Mesodermal cell (in vitro differentiated cells): ENCODE data around the gene RGS2.

Experiments
- H3K27ac ChIP-seq: 2 replicates; pipeline ENCODE4 v1.7.0; 2013; ENCODE audit warnings: mild to moderate bottlenecking, low read depth, low read length, moderate library complexity; ENCODE audit not compliant: severe bottlenecking
- H3K36me3 ChIP-seq: 2 replicates; pipeline ENCODE4 v1.7.1; 2013; ENCODE audit warnings: mild to moderate bottlenecking, low read length, moderate library complexity; ENCODE audit not compliant: control insufficient read depth, insufficient read depth
- H3K4me1 ChIP-seq: one replicate; pipeline ENCODE4 v1.7.1; 2013; ENCODE audit warnings: mild to moderate bottlenecking, low read length; ENCODE audit not compliant: insufficient read depth, control insufficient read depth, poor library complexity, severe bottlenecking
- H3K4me3 ChIP-seq: 2 replicates; pipeline ENCODE4 v1.7.0; 2013; ENCODE audit warnings: low read length, control low read depth, mild to moderate bottlenecking; ENCODE audit not compliant: insufficient read depth, poor library complexity, severe bottlenecking; ENCODE audit errors: extremely low read depth
- H3K9me3 ChIP-seq: 2 replicates; pipeline ENCODE4 v1.7.1; 2013; ENCODE audit warnings: mild to moderate bottlenecking, low read length, moderate library complexity; ENCODE audit not compliant: control insufficient read depth
- WGBS, 2 experiments: methylation state at CpG; one replicate each; pipeline ENCODE4 v1.1.5; 2013; ENCODE audit warnings: missing lambda C conversion rate in 2 of 2; ENCODE audit not compliant: insufficient coverage in 2 of 2; 5-methylcytosine and 5-hydroxymethylcytosine counted together

RGS2 gene

DNA sequence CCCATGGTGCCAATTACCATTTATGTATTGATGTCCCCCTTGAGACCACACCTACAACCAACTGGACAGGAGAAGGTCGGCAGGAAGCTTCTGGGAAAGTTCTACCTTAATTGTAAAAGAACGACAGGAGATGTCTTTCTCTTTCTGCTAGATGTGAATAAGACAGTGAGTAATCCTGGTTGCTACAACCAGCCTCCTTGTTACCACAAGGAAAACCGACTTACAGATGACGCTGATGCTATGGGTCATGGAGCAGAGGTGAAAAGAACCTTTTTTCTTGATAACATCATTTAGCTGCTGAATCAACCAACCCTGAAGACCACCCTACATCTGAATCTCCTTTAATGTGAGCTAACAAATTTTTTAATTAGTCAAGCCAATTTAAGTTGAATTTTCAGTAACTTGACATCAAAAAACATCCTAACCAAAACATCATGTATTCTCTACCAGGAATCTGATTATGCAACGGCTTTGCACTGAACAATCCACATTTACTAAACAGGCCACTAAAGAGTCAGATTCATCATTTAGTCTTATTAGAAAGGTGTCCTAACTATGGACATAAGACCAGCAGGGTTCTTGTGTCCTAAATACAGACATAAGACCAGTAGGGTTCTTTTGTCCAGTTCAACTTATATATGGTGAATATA, 23.0 kb downstream of the RGS2 start:
- Histone ChIP-seq H3K4me3 (no peak overlapping the region), H3K27ac (no peak overlapping the region), H3K9me3 (no peaks in the 10 kb centered on the region), H3K36me3 (no peaks in the 10 kb centered on the region), H3K4me1 (peaks cover 7% of the 10 kb centered on the region)
- WGBS, 2 experiments: 100% methylated on average over 1 of the region's 5 CpGs; no CpG with 5 or more reads in 1 of the 2 experiments

DNA sequence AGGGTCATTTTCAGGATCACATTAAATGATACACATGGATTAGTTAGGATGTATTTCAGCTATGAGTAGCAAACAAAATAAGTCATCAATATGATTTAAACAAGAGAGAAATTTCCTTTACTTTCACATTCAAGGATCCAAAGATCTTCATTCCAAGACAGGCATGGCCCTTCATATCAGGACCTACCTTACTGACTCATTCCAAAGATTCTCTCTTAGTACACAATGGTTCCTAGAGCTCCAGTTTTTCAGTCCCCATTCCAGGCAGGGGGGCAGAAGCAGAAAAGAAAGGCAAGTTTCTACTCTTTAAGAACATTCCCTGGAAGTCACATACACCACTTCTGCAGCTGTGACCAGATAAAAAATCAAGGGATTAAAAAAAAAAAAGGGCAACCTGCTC, 23.7 kb downstream of the RGS2 start:
- Histone ChIP-seq H3K4me3 (no peak overlapping the region), H3K36me3 (no peaks in the 10 kb centered on the region), H3K27ac (no peak overlapping the region), H3K9me3 (no peaks in the 10 kb centered on the region), H3K4me1 (peaks cover 4% of the 10 kb centered on the region)

DNA sequence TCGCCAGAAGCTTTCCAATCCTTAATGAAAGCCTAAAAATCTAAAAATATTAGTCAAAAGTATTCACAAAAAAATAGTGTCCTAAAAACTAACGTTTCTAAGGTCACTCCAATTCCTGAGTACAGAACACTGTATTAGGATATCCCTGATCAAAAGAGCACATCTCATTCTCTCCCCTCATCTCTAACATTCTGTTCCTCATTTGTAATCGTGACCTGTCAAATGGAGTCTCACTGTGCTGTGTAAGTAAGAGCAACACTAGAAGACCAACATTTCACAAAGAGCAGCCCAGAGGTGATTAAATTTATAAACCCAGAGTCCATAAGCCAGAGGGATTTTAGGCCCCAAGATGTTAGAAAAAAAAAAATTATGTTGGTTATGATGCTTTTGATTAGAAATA, 26.3 kb downstream of the RGS2 start:
- H3K9me3 ChIP-seq: no peaks in the 10 kb centered on the region
- peaks cover 4% of the 10 kb centered on the region for H3K4me1 ChIP-seq
- no peaks in the 10 kb centered on the region for H3K36me3 ChIP-seq
- WGBS, 2 experiments: 71 to 75% methylated on average over 1 of the region's 3 CpGs
- H3K4me3 ChIP-seq: no peak overlapping the region
- no peak overlapping the region for H3K27ac ChIP-seq

DNA sequence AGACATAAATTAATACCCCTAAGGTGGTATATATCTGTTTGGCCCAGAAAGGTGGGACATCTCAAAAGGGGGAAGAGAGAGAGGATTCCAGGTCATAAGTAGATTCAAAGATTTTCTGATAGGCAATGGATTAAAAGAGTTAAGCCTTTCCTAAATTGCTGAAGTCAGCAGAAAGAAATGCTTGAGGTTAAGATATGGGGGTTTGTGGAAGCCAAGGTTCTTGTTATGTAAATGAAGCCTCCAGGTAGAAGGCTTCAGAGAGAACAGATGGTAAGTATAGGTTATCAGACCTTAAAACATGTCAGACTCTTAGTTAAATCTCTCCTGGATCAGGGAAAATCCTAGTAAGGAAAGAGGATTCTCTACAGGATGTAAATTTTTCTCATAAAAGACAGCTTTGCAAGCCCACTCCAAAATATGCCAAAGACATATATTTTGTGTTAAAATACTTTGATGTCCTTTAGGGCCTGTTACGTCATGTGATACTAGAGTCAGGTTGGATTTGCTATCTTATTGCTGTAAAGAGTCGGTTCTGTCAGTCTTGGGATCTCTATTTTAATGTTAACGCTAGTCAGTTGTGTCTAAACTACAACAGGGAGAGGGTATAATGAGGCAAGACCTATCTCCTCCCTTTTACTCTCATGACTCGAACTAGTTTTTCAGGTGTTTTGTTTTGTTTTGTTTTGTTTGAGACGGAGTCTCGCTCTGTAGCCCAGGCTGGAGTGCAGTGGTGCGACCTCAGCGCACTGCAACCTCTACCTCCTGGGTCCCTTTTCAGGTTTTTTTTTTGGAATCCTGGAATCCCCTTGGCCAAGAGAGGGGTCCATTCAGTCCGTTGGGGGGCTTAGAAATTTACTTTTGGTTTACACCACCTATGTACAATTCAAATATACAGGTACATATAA, 30.6 kb downstream of the RGS2 start:
- Histone ChIP-seq H3K36me3 (no peaks in the 10 kb centered on the region), H3K4me1 (no peaks in the 10 kb centered on the region), H3K4me3 (no peak overlapping the region), H3K27ac (no peak overlapping the region), H3K9me3 (no peaks in the 10 kb centered on the region)
- 87% methylated on average over 5 of the region's 9 CpGs for WGBS, 2 experiments

DNA sequence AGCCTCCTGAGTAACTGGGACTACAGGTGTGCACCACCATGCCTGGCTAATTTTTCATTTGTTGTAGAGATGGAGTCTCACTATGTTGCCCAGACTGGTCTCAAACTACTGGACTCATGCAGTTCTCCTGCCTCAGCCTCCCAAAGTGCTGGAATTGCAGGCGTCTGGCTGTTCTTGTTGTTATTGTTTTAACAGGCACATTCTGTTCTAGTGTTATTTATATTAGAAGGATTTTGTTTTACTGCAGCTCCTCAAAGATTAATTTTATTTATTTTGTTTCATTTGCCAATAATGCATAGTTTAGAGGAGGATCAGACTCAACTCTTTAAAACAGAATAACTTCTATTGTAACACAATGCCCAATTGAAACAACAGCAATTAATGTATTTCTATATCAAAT, 35.5 kb downstream of the RGS2 start:
- no peak overlapping the region for H3K27ac ChIP-seq
- H3K36me3 ChIP-seq: no peaks in the 10 kb centered on the region
- WGBS, 2 experiments: no CpG with 5 or more reads among the region's 1 CpG
- no peak overlapping the region for H3K4me3 ChIP-seq
- no peaks in the 10 kb centered on the region for H3K4me1 ChIP-seq
- no peaks in the 10 kb centered on the region for H3K9me3 ChIP-seq

DNA sequence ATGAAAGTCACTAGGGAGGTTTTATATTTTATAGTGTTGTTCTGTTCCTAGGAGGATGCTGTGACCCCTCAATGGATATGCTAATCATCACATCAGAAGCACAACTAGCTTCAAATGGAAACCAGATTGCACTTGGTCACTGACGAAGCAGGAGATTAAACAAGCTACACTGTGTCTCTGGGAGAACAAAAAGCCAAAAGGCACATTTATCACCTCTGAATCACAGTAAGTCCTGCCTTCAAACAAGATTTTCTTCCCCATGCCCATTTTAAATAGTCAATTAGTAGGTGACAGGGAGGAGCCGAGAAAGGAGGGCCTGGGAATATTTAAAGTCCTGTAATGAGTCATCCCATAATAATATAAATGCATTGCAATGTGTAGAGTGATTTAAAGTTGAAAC, 38.1 kb downstream of the RGS2 start:
- H3K36me3 ChIP-seq: no peaks in the 10 kb centered on the region
- H3K4me1 ChIP-seq: peaks cover 5% of the 10 kb centered on the region
- H3K4me3 ChIP-seq: no peak overlapping the region
- H3K9me3 ChIP-seq: no peaks in the 10 kb centered on the region
- H3K27ac ChIP-seq: no peak overlapping the region
- 29 to 67% methylated on average over 1 of the region's 2 CpGs for WGBS, 2 experiments

DNA sequence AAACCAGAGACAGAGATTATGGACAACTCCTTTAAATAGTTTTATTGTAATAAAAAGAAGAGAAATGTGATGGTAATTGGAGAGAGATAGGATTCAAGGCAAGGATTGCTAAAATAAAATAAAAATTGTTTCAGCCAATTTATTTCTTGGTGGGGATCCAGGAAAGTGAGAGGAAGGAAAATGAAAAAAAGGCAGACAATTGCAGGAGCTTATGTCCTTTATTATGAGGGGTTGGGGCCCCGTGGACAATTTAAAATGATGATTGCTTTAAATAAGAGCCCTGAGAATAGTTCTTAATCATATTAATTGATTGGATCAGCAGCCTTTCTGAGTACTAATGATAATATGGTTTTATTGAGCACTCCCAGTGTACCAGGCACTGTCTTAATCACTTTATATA, 40.2 kb downstream of the RGS2 start:
- WGBS, 2 experiments: no CpG with 5 or more reads among the region's 1 CpG
- Histone ChIP-seq H3K27ac (no peak overlapping the region), H3K9me3 (no peaks in the 10 kb centered on the region), H3K36me3 (no peaks in the 10 kb centered on the region), H3K4me3 (no peak overlapping the region), H3K4me1 (peaks cover 5% of the 10 kb centered on the region)

DNA sequence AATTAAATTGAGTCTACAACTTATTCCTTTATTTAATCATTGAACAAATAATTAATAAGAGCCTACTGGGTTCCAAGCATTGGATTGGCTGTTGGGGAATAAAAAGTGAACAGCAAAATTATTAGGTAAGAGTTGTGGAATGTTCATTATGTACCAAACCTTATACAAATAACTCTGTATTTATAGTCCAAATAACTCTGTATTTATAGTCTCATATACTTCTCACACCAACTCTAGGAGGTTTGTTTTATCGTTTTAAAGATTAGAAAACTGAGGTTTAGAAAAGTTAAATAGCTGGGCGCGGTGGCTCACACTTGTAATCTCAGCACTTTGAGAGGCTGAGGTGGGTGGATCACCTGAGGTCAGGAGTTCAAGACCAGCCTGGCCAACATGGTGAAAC, 40.6 kb downstream of the RGS2 start:
- Histone ChIP-seq H3K4me1 (peaks cover 5% of the 10 kb centered on the region), H3K36me3 (no peaks in the 10 kb centered on the region), H3K9me3 (no peaks in the 10 kb centered on the region), H3K27ac (no peak overlapping the region), H3K4me3 (no peak overlapping the region)
- no CpG with 5 or more reads among the region's 3 CpGs for WGBS, 2 experiments

DNA sequence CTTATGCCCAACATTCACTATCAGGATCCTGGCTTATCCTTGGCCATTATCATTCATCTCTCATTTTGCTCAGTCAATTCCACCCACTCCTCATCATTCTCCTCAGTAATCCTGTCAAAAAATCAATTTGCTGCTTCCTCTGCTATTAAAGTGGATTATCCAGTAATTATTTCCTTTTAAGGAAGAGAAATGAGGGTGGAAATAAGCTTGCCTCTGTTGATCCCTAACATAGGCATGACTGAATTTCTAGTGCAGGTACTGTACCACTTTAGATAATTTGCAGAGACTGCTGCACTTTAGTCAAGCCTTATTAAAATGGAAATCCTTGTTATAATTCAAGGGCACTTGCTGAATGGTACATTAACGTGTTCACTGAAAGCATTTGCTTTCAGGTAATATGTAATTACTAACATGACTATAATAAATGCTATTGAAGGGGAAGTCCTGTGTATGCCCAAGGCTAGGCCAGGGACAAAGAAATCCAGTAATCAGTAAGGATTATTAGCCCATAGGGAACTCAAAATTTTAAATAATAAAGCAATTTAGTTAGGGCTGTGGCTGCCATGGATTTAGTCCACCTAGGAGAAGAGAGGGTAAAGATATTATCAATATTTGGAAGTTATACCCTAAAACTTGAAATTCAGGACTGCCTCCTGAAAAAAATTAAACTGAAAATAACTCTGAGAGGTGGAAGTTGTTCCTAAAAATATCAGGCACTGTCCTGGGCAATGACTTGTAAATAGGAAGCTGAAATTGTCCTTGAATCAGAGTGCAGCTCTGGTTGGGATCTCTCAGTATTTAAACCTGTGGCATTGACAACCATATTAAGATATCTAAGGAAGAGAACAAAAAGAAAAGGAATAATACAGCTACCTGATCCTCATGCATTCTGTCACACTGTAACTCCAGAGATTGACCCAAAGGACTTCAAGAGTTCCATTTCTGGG, 43.4 kb downstream of the RGS2 start:
- no peaks in the 10 kb centered on the region for H3K36me3 ChIP-seq
- no peak overlapping the region for H3K27ac ChIP-seq
- no CpG with 5 or more reads among the region's 1 CpG for WGBS, 2 experiments
- peaks cover 5% of the 10 kb centered on the region for H3K4me1 ChIP-seq
- no peaks in the 10 kb centered on the region for H3K9me3 ChIP-seq
- H3K4me3 ChIP-seq: no peak overlapping the region

DNA sequence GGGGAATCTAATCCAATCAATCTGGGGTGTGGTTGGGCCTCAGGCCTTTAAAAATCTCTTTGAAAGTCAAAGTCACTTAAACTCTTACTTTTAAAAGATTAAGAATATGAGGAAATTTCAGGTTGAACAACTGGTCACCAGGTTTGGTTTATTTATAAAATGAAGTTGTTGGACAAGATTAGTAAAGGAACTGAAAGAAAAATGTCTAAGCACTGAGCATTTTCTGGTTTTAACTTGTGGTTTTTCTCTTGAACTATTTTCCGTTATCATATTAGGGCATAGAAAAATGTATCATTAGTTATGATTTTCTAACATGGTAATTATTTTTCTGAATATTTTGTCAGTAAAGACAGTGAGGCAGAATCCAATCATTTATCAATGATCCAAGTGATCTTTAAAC, 49.6 kb downstream of the RGS2 start:
- H3K36me3 ChIP-seq: no peaks in the 10 kb centered on the region
- H3K27ac ChIP-seq: no peak overlapping the region
- no peaks in the 10 kb centered on the region for H3K4me1 ChIP-seq
- H3K9me3 ChIP-seq: no peaks in the 10 kb centered on the region
- no peak overlapping the region for H3K4me3 ChIP-seq
- WGBS, 2 experiments: no CpG with 5 or more reads among the region's 1 CpG
